ENCODE measurements around the gene CEACAM6. TPM values are rescaled to one million over a fixed set of nuclear protein-coding genes. Genes with fewer than 3 reads are reported as not detected.

Gene CEACAM6
- total and polyA plus RNA-seq, 9 donors = 0.07 to 0.84 (median 0.23) TPM; not detected in 4

- Histone ChIP-seq H3K4me1 (ENCODE audit: insufficient read depth) (no peaks in the 10 kb centered on the region), H3K27ac (no peak overlapping the region), H3K27me3 (no peaks in the 10 kb centered on the region), H3K36me3 (no peaks in the 10 kb centered on the region), H3K4me3 (no peak overlapping the region), H3K9me3 (no peaks in the 10 kb centered on the region)
- WGBS, 3 donors = 91 to 96% (median 95%) methylated on average over 4 of the region's 4 CpGs
- DNase-seq = no peak
- intact Hi-C loops (cut with DNase I) = no loop called here
- TF ChIP-seq CTCF (IDR thresholded peaks at IDR 0.05) (no peak), EP300 (IDR thresholded peaks at IDR 0.05) (no peak), POLR2A (IDR thresholded peaks at IDR 0.05) (no peak)
Observed at GRCh38 chr19:41769608-41770007, 14.3 kb downstream of the CEACAM6 start.

GRCh38 chr19:41771410-41771809, 16.1 kb downstream of the CEACAM6 start:
- intact Hi-C loops (cut with DNase I) = no loop called here
- no peaks in the 10 kb centered on the region for H3K9me3 ChIP-seq
- no peaks in the 10 kb centered on the region for H3K4me1 ChIP-seq (ENCODE audit: insufficient read depth)
- WGBS, 3 donors = 82 to 93% (median 83%) methylated on average over 2 of the region's 2 CpGs
- H3K27me3 ChIP-seq = no peaks in the 10 kb centered on the region
- H3K36me3 ChIP-seq = no peaks in the 10 kb centered on the region
- H3K27ac ChIP-seq = no peak overlapping the region
- no peak overlapping the region for H3K4me3 ChIP-seq
- DNase-seq = no peak
- TF ChIP-seq POLR2A (IDR thresholded peaks at IDR 0.05) (no peak), CTCF (IDR thresholded peaks at IDR 0.05) (no peak), EP300 (IDR thresholded peaks at IDR 0.05) (no peak)

GRCh38 chr19:41774515-41774980, 19.2 kb downstream of the CEACAM6 start:
- Histone ChIP-seq H3K9me3 (no peaks in the 10 kb centered on the region), H3K4me1 (ENCODE audit: insufficient read depth) (no peaks in the 10 kb centered on the region), H3K36me3 (no peaks in the 10 kb centered on the region), H3K27ac (no peak overlapping the region), H3K4me3 (no peak overlapping the region), H3K27me3 (no peaks in the 10 kb centered on the region)
- TF ChIP-seq CTCF (IDR thresholded peaks at IDR 0.05) (no peak), POLR2A (IDR thresholded peaks at IDR 0.05) (no peak)
- intact Hi-C loops (cut with DNase I) = no loop called here
- WGBS, 3 donors = 49 to 61% (median 50%) methylated on average over 6 of the region's 6 CpGs
- no peak for DNase-seq

- no peak for DNase-seq
- no peaks in the 10 kb centered on the region for H3K36me3 ChIP-seq
- no peaks in the 10 kb centered on the region for H3K4me1 ChIP-seq (ENCODE audit: insufficient read depth)
- no peak for TF ChIP-seq EP300 (IDR thresholded peaks at IDR 0.05)
- TF ChIP-seq CTCF (IDR thresholded peaks at IDR 0.05) = no peak
- TF ChIP-seq POLR2A (IDR thresholded peaks at IDR 0.05) = no peak
- intact Hi-C loops (cut with DNase I) = no loop called here
- no peaks in the 10 kb centered on the region for H3K9me3 ChIP-seq
- H3K27me3 ChIP-seq = no peaks in the 10 kb centered on the region
- 61 to 80% (median 67%) methylated on average over 2 of the region's 2 CpGs for WGBS, 3 donors
- no peak overlapping the region for H3K27ac ChIP-seq
- no peak overlapping the region for H3K4me3 ChIP-seq
Observed at GRCh38 chr19:41776700-41777099, 21.4 kb downstream of the CEACAM6 start.

Measured in ovary (tissue), 9 donors.